NCI-H526 treated with DMSO at 0.1 percent for 48 hours (cell line): ENCODE results near the gene UVSSA.
A peak's percentile ranks its signal among the peaks of the same experiment; 100 is the strongest.
"Not testable (repeated sequence)": the region's sequence is repeated elsewhere in the genome, so short reads cannot be mapped to it uniquely, and the experiment has no call there.

ENCODE experiments used
- DNase-seq: peaks from one replicate; lab custom pipeline; 2025; lab: John Stamatoyannopoulos, UW

The UVSSA gene

GRCh38 chr4:1331591-1332353, 15.2 kb upstream of the UVSSA start:
- DNase-seq: no peak

DNA sequence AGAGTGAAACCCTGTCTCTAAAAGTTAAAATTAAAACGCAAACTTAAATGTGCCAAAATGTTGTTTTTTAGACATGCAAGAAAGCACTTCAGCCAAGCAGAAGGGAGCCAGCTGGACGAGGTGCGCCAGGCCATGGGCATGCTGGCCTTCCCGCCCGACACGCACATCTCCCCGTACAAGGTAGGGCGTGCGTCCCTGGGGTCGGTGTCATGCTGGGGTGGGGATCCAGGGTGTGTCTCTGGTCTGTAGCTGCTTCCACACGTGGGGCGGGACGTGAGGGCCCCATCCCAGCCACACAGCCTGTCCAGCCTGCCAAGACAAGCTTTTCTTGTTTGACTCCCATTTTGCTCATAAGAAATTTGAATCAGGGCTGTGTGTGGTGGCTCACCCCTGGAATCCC, 14.3 kb upstream of the UVSSA start:
- no peak for DNase-seq

GRCh38 chr4:1333256-1333655, 13.8 kb upstream of the UVSSA start:
- no peak for DNase-seq

DNA sequence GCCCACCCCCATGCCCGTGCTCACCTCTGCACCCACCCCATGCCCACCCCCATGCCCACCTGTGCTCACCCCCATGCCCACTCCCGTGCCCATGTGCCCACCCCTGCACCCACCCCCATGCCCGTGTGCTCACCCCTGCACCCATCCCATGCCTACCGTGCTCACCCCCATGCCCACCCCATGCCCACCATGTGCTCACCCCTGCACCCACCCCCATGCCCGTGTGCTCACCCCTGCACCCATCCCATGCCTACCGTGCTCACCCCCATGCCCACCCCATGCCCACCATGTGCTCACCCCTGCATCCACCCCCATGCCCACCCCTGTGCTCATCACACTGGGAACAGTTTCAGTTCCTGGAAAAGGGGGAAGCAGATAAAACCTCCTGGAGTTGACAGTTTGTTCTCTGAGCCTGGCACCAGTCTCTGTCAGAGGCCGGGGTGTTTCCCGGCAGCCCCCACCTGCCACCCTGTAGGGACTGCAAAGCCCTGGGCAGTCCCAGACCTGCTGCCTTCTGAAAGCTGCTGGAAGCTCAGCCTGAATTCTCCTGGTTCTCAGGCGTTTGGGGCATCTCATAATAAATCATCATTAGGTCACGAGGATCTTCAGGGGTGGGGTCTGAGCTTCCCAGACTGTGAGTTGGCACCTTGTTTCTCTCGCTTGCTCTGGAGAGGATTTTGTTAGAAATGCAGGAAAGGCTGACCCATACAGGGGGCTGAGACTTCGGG, 13.0 kb upstream of the UVSSA start:
- DNase-seq: not testable (repeated sequence)

GRCh38 chr4:1334579-1334895, 12.5 kb upstream of the UVSSA start:
- no peak for DNase-seq

DNA sequence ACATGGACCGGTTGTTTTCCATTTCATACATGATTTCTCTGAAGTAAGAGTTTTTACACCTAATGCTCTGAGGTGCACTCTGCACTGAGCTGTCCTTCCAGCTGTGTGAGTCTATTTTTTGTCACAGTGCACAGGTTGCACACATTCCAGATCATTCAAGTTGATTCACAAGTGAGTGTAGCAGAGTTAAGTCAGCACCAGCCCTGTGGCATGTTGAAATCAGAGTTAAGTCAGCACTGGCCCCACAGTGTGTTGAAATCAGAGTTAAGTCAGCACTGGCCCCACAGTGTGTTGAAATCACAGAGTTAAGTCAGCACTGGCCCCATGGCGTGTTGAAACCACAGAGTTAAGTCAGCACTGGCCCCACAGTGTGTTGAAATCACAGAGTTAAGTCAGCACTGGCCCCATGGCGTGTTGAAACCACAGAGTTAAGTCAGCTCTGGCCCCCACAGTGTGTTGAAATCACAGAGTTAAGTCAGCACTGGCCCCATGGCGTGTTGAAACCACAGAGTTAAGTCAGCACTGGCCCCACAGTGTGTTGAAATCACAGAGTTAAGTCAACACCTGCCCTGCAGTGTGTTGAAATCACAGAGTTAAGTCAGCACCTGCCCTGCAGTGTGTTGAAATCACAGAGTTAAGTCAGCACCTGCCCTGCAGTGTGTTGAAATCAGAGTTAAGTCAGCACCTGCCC, 11.7 kb upstream of the UVSSA start:
- DNase-seq: not testable (repeated sequence)

- no peak for DNase-seq
Measured at GRCh38 chr4:1336088-1336491, 10.9 kb upstream of the UVSSA start.

- DNase-seq: no peak
Measured at GRCh38 chr4:1337376-1337831, 9.6 kb upstream of the UVSSA start.

GRCh38 chr4:1337951-1338751, 8.9 kb upstream of the UVSSA start:
- no peak for DNase-seq

- DNase-seq: no peak
Measured at GRCh38 chr4:1338752-1339414, 8.1 kb upstream of the UVSSA start.

GRCh38 chr4:1339489-1339888, 7.5 kb upstream of the UVSSA start:
- no peak for DNase-seq

DNA sequence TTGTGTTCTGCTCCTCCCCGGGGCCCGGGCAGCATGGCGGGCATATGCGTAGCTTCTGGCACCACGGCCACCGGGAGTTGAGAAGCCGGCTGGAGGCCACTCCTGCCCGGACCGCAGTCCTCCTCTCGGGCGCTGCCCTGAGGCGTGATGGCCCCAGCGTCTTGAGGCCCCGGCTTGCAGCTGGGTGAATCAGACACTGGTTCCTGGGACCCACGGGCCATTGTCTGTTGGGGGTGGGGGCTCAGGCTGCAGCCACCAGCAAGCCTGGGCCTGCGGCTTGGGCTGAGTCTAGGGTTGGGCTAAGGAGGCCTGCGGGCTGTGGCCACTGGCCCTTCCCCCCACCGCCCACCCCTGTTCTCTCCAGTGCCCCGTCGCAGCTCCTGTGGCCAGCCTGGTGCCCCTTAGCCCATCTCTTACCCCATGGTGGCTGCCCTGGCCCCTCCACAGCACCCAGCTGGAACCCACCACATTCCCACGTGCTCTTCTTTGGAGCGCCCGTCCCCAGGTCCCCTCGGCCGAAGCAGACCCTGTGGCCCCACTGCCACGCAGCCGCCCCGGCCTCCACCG, 6.7 kb upstream of the UVSSA start:
- DNase-seq: no peak

DNA sequence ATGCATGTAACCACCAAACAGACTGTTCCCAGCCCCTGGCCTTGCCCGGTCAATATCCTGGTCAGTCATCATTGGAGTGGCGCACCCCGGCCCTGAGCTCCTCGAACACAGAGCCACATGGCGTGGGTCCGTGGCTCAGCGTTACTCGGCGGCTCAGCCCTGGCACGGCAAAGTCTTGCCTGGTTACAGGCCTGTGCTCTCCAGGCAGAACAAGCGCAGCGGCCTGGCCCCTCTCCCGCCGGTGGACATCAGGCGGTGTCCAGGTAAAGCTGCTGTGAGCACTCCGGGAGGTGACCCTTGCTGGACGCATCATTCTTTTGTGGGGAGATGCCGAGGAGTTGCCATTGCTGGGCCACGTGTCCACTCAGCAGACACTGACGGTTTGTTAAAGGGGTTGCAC, 6.1 kb upstream of the UVSSA start:
- DNase-seq: no peak

DNA sequence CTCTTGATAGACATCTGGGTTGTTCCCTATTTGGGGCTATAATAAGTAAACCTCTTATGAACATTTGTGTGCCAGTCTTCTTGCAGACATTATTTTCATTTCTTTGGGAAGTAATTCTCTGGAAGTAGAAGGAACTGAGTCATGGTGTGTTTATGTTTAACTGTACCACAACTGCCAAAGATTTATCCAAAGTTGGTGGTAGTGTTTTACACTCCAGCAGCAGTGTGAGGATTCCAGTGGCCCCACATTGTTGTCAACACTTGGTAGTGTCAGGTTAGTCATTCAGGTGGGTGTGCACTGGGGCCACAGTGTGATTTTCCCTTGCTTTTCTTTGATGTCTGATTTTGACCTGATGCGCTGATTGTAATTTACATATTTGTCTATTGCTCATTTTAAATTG, 5.0 kb upstream of the UVSSA start:
- DNase-seq: no peak

- peak; percentile 42 for DNase-seq
Measured at GRCh38 chr4:1344696-1345095, 2.3 kb upstream of the UVSSA start.

DNA sequence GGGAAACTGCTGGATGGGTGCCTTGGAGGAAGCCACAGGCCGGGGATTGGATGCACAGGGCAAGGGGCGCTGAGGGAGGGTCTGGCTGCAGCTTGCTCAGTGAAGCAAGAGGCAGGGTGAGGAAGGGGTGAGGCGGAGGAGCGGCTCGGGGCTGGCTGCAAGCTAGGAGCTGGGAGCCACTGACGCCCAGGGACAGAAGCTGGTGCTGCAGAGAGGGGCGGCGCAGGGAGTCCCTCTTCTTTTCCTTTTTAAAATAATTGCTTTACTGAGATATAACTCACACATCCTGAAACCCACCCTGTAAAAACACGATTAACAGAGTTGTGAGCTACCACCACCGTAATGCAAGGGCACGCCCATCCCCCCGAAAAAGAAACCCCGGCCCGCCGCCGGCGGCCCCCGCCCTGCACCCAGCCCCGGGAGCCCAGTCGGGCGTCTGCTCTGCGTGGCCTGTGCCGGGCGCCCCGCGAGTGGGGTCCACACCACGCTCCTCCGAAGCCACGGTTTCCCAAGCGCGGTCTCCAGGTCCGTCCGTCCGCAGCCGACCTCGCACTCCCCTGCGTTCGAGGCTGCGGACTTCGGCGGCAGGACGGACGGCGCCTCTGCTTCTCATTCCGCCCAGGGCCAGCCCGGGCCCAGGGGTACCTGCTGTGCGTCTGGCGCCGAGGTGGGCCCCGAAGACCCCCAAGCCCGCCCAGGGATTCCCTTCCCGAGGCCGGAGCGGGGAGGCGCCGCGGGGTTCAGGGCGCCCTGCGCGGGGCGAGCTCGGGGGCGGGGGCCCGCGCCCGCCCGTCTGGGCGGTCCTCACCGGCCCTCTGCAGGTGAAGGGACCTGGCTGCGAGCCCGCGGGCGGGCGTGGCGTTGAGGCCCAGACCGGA, 866 bp upstream of the UVSSA start:
- peak; percentile 13 for DNase-seq

DNA sequence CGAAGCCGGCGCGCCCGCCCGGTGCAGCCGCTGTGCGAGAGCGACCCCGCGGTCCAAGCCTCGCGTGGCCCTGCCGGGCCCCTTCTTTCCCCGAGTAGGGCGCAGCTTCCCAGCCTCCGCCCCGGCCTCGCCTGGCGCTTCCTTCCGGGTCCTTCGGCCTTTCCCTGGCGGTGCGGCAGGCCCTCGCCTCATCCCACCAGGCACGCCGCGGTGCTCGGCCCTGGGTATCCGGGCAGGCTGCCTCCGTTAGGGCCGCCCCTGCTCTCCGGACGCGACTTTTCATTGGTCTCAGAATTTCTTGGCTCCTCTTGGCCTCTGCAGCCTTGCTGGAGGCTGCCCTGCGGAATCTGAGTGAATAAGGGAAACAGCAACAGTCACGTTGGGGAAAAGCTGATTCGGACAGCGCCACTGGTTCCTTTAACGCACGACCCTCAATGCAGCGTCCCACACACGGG, 429 bp downstream of the UVSSA start:
- DNase-seq: peak; percentile 23

DNA sequence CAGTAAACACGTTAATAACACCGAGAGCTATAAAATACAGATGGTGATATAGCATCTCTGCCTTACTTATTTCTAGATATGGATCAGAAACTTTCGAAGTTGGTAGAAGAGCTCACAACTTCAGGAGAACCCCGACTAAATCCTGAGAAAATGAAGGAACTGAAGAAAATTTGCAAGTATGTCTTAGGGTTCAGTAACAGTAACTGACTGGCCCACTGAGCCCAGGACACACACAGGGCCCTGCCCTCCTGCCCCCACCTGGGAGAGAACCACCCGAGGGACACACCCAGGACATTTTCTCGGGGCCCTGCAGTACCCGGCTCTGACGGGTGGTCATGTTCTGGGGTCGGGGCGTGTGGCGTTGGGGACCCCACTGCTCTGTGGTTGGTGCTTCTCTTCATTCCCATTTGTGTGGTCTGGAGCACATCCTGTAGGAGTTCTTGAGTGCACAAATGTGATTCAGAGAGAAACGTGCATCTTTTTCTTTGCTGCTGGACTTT, 1.1 kb downstream of the UVSSA start:
- no peak for DNase-seq

DNA sequence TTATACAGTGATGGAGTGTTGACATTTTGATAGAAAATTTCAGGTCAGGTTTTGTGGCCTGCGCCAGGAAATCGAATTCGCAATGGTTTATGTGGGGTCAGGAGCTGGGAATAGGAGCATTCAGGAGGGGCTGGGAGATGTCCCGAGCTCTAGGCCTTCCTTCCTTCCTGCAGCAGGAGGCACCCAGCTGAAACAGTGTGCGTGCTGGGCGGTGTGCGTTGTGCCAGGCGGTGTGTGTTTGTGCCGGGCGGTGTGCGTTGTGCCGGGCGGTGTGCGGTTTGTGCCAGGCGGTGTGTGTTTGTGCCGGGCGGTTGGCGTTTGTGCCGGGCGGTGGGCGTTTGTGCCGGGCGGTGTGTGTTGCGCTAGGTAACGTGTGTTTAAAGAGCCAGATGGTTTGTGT, 1.7 kb downstream of the UVSSA start:
- DNase-seq: no peak
